PC-3 (cell line): ENCODE results near the gene ARRB1. TPM values are rescaled to one million over a fixed set of nuclear protein-coding genes. Genes with fewer than 3 reads are reported as not detected.
A peak's percentile ranks its signal among the peaks of the same experiment; 100 is the strongest.

Source experiments
- ATAC-seq: fragments of 200-7000 bp; cut with Tn5 transposase; 2 replicates; pipeline ENCODE4 v1.9.1; 2020; ENCODE audit warnings: mild to moderate bottlenecking, moderate library complexity
- BruUV-seq: library from RNA; stranded (reverse); fragments of 400-500 nt; replicated peaks from 2 replicates; lab custom pipeline; 2021; lab: Mats Ljungman, UMichigan
- CTCF ChIA-PET: fragments of 300-600 bp; sonication (Branson Sonifier 250); formaldehyde crosslinking; loops from one replicate; lab custom pipeline; 2022; ENCODE audit warnings: antibody characterized with exemption; lab: Charles Lee
- POLR2A ChIA-PET: fragments of 300-600 bp; sonication (Branson Sonifier 250); formaldehyde crosslinking; loops from one replicate; lab custom pipeline; 2022; ENCODE audit warnings: antibody characterized with exemption; ENCODE audit not compliant: unreplicated experiment; lab: Charles Lee
- DNase-seq: peaks from one replicate; pipeline ENCODE4 v3.0.0-alpha.2; 2015
- H2AFZ ChIP-seq: fragments of 300-600 bp; sonication (generic); 2 replicates; pipeline ENCODE4 v1.6.0; 2016; ENCODE audit warnings: antibody characterized with exemption, low read length
- H3F3A ChIP-seq: fragments of 300-600 bp; sonication (generic); one replicate; pipeline ENCODE4 v1.6.0; 2017; ENCODE audit warnings: antibody characterized with exemption, low read length, control low read depth, mild to moderate bottlenecking; ENCODE audit not compliant: unreplicated experiment
- H3K27ac ChIP-seq: fragments of 300-600 bp; sonication (generic); 2 replicates; pipeline ENCODE4 v1.5.1; 2016; ENCODE audit warnings: mild to moderate bottlenecking, low read length
- H3K27me3 ChIP-seq: fragments of 300-600 bp; sonication (generic); 2 replicates; pipeline ENCODE4 v1.6.1; 2016; ENCODE audit warnings: low read length, mixed read lengths
- H3K36me3 ChIP-seq: fragments of 300-600 bp; sonication (generic); 2 replicates; pipeline ENCODE4 v1.6.1; 2016; ENCODE audit warnings: low read depth, mixed run types, low read length, mixed read lengths
- H3K4me1 ChIP-seq: fragments of 300-600 bp; sonication (generic); 2 replicates; pipeline ENCODE4 v1.5.1; 2016; ENCODE audit warnings: low read length; ENCODE audit not compliant: insufficient read depth
- H3K4me2 ChIP-seq: fragments of 300-600 bp; sonication (generic); 2 replicates; pipeline ENCODE4 v1.6.0; 2016; ENCODE audit warnings: low read length
- H3K4me3 ChIP-seq: fragments of 300-600 bp; sonication (generic); 2 replicates; pipeline ENCODE4 v1.5.1; 2016; ENCODE audit warnings: mild to moderate bottlenecking, low read length, mixed read lengths
- H3K79me2 ChIP-seq: fragments of 300-600 bp; sonication (generic); 2 replicates; pipeline ENCODE4 v1.6.1; 2017; ENCODE audit warnings: low read length, mixed read lengths
- H3K9ac ChIP-seq: fragments of 300-600 bp; sonication (generic); 2 replicates; pipeline ENCODE4 v1.6.0; 2016; ENCODE audit warnings: mild to moderate bottlenecking, low read length
- H3K9me2 ChIP-seq: fragments of 300-600 bp; sonication (generic); replicated peaks from 2 replicates; pipeline ENCODE4 v1.6.1; 2016; ENCODE audit warnings: mixed run types, low read length, mixed read lengths
- H3K9me3 ChIP-seq: fragments of 300-600 bp; sonication (generic); 2 replicates; pipeline ENCODE4 v1.6.1; 2016; ENCODE audit warnings: low read length, mixed read lengths
- H4K20me1 ChIP-seq: fragments of 300-600 bp; sonication (generic); 2 replicates; pipeline ENCODE4 v1.6.1; 2016; ENCODE audit warnings: low read length, mixed read lengths
- CTCF ChIP-seq: fragments of 300-600 bp; sonication (generic); conservative IDR thresholded peaks from 2 replicates; pipeline ENCODE4 v1.5.1; 2017; ENCODE audit warnings: antibody characterized with exemption, low read depth, mild to moderate bottlenecking, low read length
- EZH2 ChIP-seq: fragments of 300-600 bp; sonication (generic); IDR thresholded peaks from one replicate; pipeline ENCODE4 v1.6.1; 2017; ENCODE audit warnings: antibody characterized with exemption, mild to moderate bottlenecking, low read length; ENCODE audit not compliant: unreplicated experiment
- EZH2phosphoT487 ChIP-seq: fragments of 300-600 bp; sonication (generic); IDR thresholded peaks from 2 replicates; pipeline ENCODE4 v1.6.1; 2018; ENCODE audit warnings: mild to moderate bottlenecking, antibody characterized with exemption, low read length, borderline replicate concordance
- intact Hi-C: fragments of 100-400 bp; cut with micrococcal nuclease; formaldehyde crosslinking; loops from 2 replicates; pipeline ENCODE4 v1.9.0; 2023
- total RNA-seq: library from RNA; depleted of rRNA; stranded (reverse); fragments of >200 nt; gene quantifications from 2 replicates; pipeline ENCODE4 v1.2.3, GENCODE V29; 2014

Gene ARRB1
- total RNA-seq, 1 experiment from 2014 or later: 19.1 TPM

GRCh38 chr11:75308116-75308515 lies 43.3 kb downstream of the ARRB1 start:
- CTCF ChIA-PET: no interaction called here
- no peak overlapping the region for H3K4me2 ChIP-seq
- POLR2A ChIA-PET: interaction anchor here (0.5 to 0.7 kb wide), 2 partner anchors 48 to 1074 kb away, joined by 3 to 4 read pairs; no protein-coding TSS in a partner anchor
- no peak overlapping the region for H2AFZ ChIP-seq
- no peaks in the 10 kb centered on the region for H3F3A ChIP-seq
- intact Hi-C loops: no loop called here
- no peaks in the 10 kb centered on the region for H4K20me1 ChIP-seq
- TF ChIP-seq CTCF (no peak), EZH2phosphoT487 (no peak), EZH2 (no peak)
- H3K79me2 ChIP-seq: no peaks in the 10 kb centered on the region
- no peaks in the 10 kb centered on the region for H3K4me1 ChIP-seq
- no peak overlapping the region for H3K27ac ChIP-seq
- no peak overlapping the region for H3K4me3 ChIP-seq
- peak; percentile 22; the same call in 1 of the 2 replicates for ATAC-seq
- H3K9me2 ChIP-seq: no peaks in the 10 kb centered on the region
- DNase-seq: peak; percentile 25
- no TSS peak for BruUV-seq
- H3K27me3 ChIP-seq: no peaks in the 10 kb centered on the region
- H3K9me3 ChIP-seq: no peaks in the 10 kb centered on the region
- H3K9ac ChIP-seq: no peak overlapping the region
- no peaks in the 10 kb centered on the region for H3K36me3 ChIP-seq

- H2AFZ ChIP-seq: no peak overlapping the region
- no peaks in the 10 kb centered on the region for H3K27me3 ChIP-seq
- ATAC-seq: no peak
- no peaks in the 10 kb centered on the region for H3K36me3 ChIP-seq
- no peaks in the 10 kb centered on the region for H3K9me3 ChIP-seq
- no peak overlapping the region for H3K4me3 ChIP-seq
- ChIA-PET POLR2A (no interaction called here), CTCF (no interaction called here)
- H3K9ac ChIP-seq: no peak overlapping the region
- BruUV-seq: no TSS peak
- no peaks in the 10 kb centered on the region for H3K9me2 ChIP-seq
- no peaks in the 10 kb centered on the region for H3K79me2 ChIP-seq
- H3K4me1 ChIP-seq: no peaks in the 10 kb centered on the region
- no peak overlapping the region for H3K4me2 ChIP-seq
- intact Hi-C loops: no loop called here
- no peaks in the 10 kb centered on the region for H3F3A ChIP-seq
- DNase-seq: no peak
- no peak overlapping the region for H3K27ac ChIP-seq
- H4K20me1 ChIP-seq: no peaks in the 10 kb centered on the region
- TF ChIP-seq CTCF: no peak
- TF ChIP-seq EZH2: no peak
- TF ChIP-seq EZH2phosphoT487: no peak
Observed at GRCh38 chr11:75307058-75307457, 44.4 kb downstream of the ARRB1 start.

GRCh38 chr11:75306529-75306928 lies 44.9 kb downstream of the ARRB1 start:
- Histone ChIP-seq H3K36me3 (no peaks in the 10 kb centered on the region), H3K9me2 (no peaks in the 10 kb centered on the region)
- POLR2A ChIA-PET: interaction anchor here (0.7 kb wide), 1 partner anchor 39 kb away, joined by 3 read pairs; no protein-coding TSS in a partner anchor

More at GRCh38 chr11:75306529-75306928, 44.9 kb downstream of the ARRB1 start:
- intact Hi-C loops: no loop called here
- Histone ChIP-seq H3F3A (no peaks in the 10 kb centered on the region), H3K27ac (no peak overlapping the region), H3K4me1 (no peaks in the 10 kb centered on the region), H3K4me3 (no peak overlapping the region), H2AFZ (no peak overlapping the region), H3K4me2 (no peak overlapping the region), H3K27me3 (no peaks in the 10 kb centered on the region), H3K79me2 (no peaks in the 10 kb centered on the region), H3K9me3 (no peaks in the 10 kb centered on the region), H4K20me1 (no peaks in the 10 kb centered on the region), H3K9ac (no peak overlapping the region)
- TF ChIP-seq EZH2phosphoT487 (no peak), EZH2 (no peak), CTCF (no peak)
- ATAC-seq (no peak), DNase-seq (no peak)
- CTCF ChIA-PET: no interaction called here
- no TSS peak for BruUV-seq
